ENCODE measurements around the gene RCHY1.
A peak's percentile ranks its signal among the peaks of the same experiment; 100 is the strongest.

Gene RCHY1

DNA sequence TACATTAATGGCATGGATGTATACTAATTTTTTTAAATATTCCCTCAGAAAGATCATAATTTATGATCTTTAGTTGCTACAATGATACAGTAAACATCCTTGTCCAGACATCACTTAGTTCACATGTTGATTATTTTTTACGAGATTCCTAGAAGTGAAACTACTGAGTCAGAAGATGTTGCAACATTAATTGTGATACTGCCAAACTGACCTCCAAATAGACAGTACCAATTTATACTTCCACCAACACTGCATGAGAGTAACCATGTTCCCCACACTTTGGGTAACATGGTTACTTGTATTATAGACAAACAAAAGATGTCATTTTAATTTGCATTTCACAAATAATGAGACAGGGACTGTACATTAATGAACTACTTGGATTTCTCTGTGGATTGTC lies 19.6 kb downstream of the RCHY1 start:
- Mint-ChIP-seq H3K4me3 (no peak overlapping the region), H3K4me1 (no peaks in the 10 kb centered on the region), H3K36me3 (ENCODE audit: low read depth) (peaks cover 65% of the 10 kb centered on the region), H3K9me3 (peaks cover 18% of the 10 kb centered on the region), H3K27me3 (ENCODE audit: low read depth) (no peaks in the 10 kb centered on the region), H3K27ac (no peak overlapping the region)
- TF ChIP-seq CTCF (IDR thresholded peaks at IDR 0.05; ENCODE audit: unreplicated experiment in 3 of 3), result no peak

DNA sequence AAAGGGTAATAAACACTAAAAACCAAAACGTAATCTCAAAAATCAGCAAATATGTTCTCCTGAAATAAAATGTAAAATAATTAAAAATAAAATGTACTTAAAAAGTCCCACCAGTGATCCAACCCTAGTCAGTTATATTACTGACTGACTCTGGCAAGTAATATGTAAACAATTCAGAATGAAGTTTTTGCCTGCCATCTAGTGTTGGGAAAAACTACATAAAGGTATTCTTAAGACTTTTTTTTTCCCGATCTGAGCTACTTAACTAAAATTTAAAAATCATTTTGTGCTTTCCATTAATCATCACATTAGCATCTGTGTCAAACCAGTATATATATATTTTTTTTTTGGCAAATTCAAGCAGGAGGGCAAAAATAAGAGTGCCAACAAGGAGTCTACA lies 24.0 kb downstream of the RCHY1 start:
- no peaks in the 10 kb centered on the region for H3K4me1 Mint-ChIP-seq
- no peak overlapping the region for H3K4me3 Mint-ChIP-seq
- TF ChIP-seq CTCF (IDR thresholded peaks at IDR 0.05; ENCODE audit: unreplicated experiment in 3 of 3), result peak; percentile 23 to 54 (median 36)
- no peaks in the 10 kb centered on the region for H3K27me3 Mint-ChIP-seq (ENCODE audit: low read depth)
- H3K9me3 Mint-ChIP-seq, result no peaks in the 10 kb centered on the region
- peaks cover 28% of the 10 kb centered on the region for H3K36me3 Mint-ChIP-seq (ENCODE audit: low read depth)
- H3K27ac Mint-ChIP-seq, result no peak overlapping the region

- no peaks in the 10 kb centered on the region for H3K27me3 Mint-ChIP-seq (ENCODE audit: low read depth)
- H3K4me1 Mint-ChIP-seq, result no peaks in the 10 kb centered on the region
- no peak overlapping the region for H3K4me3 Mint-ChIP-seq
- peaks cover 35% of the 10 kb centered on the region for H3K36me3 Mint-ChIP-seq (ENCODE audit: low read depth)
- no peak for TF ChIP-seq CTCF (IDR thresholded peaks at IDR 0.05; ENCODE audit: unreplicated experiment in 3 of 3)
- H3K9me3 Mint-ChIP-seq, result no peaks in the 10 kb centered on the region
- H3K27ac Mint-ChIP-seq, result no peak overlapping the region
Observed at GRCh38 chr4:75484190-75484589, 30.0 kb downstream of the RCHY1 start.

GRCh38 chr4:75477201-75477600 lies 37.0 kb downstream of the RCHY1 start:
- H3K4me1 Mint-ChIP-seq, result no peaks in the 10 kb centered on the region
- no peak for TF ChIP-seq CTCF (IDR thresholded peaks at IDR 0.05; ENCODE audit: unreplicated experiment in 3 of 3)
- H3K27ac Mint-ChIP-seq, result no peak overlapping the region
- no peaks in the 10 kb centered on the region for H3K27me3 Mint-ChIP-seq (ENCODE audit: low read depth)
- no peak overlapping the region for H3K4me3 Mint-ChIP-seq
- H3K36me3 Mint-ChIP-seq (ENCODE audit: low read depth), result peaks cover 74% of the 10 kb centered on the region
- H3K9me3 Mint-ChIP-seq, result peaks cover 16% of the 10 kb centered on the region

- TF ChIP-seq CTCF (IDR thresholded peaks at IDR 0.05; ENCODE audit: unreplicated experiment in 3 of 3), result no peak
- Mint-ChIP-seq H3K36me3 (ENCODE audit: low read depth) (peaks cover 19% of the 10 kb centered on the region), H3K27ac (no peak overlapping the region), H3K9me3 (no peaks in the 10 kb centered on the region), H3K4me3 (no peak overlapping the region), H3K4me1 (peaks cover 3% of the 10 kb centered on the region), H3K27me3 (ENCODE audit: low read depth) (no peaks in the 10 kb centered on the region)
Observed at GRCh38 chr4:75470738-75471137, 43.5 kb downstream of the RCHY1 start.

- Mint-ChIP-seq H3K4me3 (no peak overlapping the region), H3K27me3 (ENCODE audit: low read depth) (no peaks in the 10 kb centered on the region), H3K4me1 (peaks cover 3% of the 10 kb centered on the region), H3K9me3 (no peaks in the 10 kb centered on the region), H3K27ac (no peak overlapping the region), H3K36me3 (ENCODE audit: low read depth) (peaks cover 13% of the 10 kb centered on the region)
- TF ChIP-seq CTCF (IDR thresholded peaks at IDR 0.05; ENCODE audit: unreplicated experiment in 3 of 3), result no peak
Observed at GRCh38 chr4:75469896-75470295, 44.3 kb downstream of the RCHY1 start.

All from nephron (organoid).